GM19099 (cell line): ENCODE results near the gene NET1.

Experiments
- POLR2A ChIP-seq: IDR thresholded peaks from 3 replicates; pipeline ENCODE4 v1.6.1; 2011; ENCODE audit warnings: low read depth; ENCODE audit not compliant: insufficient read length; ENCODE audit errors: extremely low read depth

NET1 gene

DNA sequence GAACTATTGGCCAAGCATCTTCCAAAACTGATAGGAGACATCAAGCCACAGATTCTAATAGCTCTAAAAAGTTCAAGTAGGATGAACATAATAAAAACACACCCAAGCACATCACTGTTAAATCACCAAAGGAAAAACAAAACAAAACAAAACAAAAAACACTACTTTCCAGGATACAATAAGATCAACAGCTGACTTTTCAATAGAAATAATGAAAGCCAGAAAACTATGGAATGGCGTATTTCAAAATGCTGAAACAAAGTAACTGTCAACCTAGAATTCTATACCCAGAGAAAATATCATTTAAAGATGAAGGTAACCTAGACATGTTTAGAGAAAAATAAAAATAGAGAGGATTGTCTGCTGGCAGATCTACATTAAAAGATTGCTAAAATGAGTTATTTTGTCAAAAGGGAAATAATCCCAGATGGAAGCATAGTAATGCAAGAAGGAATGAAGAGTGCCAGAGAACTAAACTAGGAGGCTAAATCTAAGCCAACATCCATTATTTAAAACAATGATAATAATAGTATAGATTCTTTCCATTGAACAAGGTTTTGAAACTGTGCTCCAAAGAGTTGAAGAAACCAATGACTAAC, 21.7 kb upstream of the NET1 start:
- TF ChIP-seq POLR2A, result no peak

DNA sequence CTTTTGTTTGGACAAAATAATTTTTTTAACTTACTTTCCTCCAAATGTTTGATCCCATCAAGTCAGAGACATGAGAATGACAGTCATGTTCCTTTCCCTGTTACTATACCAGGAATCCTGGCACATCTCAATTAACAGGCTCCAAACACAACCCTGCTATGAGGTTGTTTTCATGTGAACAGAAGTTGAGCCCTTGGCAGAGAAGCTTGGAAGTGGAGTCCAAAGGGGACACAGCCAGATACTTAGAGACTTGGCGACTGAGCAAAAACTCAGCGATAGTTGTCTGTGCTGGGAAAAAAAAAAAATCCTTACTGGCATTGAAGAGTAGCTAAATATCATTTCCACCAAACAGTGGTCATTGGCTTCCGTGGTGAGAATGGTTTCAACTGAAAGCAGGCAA, 20.6 kb upstream of the NET1 start:
- TF ChIP-seq POLR2A, result no peak

GRCh38 chr10:5393529-5393928, 18.8 kb upstream of the NET1 start:
- no peak for TF ChIP-seq POLR2A

DNA sequence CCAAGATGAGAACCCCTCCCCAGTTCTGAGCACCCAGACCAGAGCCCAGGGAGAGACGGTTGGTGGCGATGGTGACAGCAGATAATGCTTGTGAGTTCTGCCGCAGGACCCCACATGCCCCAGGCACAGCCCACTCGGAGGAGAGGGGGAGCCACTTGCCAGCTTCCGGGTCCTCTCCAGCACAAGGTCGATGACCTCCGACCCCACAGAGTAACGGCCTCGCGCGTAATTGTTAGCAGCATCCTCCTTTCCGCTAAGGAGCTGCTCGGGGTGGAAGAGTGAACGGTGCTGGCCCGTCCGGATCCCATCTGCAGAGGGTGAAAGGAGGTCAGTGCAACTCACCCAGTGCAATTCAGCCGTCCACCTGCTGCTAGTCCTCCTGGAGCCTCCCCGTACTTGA, 17.2 kb upstream of the NET1 start:
- no peak for TF ChIP-seq POLR2A

- TF ChIP-seq POLR2A, result no peak
Measured at GRCh38 chr10:5396556-5397300, 15.6 kb upstream of the NET1 start.

- no peak for TF ChIP-seq POLR2A
Measured at GRCh38 chr10:5399332-5399731, 13.0 kb upstream of the NET1 start.

- TF ChIP-seq POLR2A, result no peak
Measured at GRCh38 chr10:5400468-5401240, 11.7 kb upstream of the NET1 start.

- TF ChIP-seq POLR2A, result no peak
Measured at GRCh38 chr10:5402798-5403197, 9.6 kb upstream of the NET1 start.

DNA sequence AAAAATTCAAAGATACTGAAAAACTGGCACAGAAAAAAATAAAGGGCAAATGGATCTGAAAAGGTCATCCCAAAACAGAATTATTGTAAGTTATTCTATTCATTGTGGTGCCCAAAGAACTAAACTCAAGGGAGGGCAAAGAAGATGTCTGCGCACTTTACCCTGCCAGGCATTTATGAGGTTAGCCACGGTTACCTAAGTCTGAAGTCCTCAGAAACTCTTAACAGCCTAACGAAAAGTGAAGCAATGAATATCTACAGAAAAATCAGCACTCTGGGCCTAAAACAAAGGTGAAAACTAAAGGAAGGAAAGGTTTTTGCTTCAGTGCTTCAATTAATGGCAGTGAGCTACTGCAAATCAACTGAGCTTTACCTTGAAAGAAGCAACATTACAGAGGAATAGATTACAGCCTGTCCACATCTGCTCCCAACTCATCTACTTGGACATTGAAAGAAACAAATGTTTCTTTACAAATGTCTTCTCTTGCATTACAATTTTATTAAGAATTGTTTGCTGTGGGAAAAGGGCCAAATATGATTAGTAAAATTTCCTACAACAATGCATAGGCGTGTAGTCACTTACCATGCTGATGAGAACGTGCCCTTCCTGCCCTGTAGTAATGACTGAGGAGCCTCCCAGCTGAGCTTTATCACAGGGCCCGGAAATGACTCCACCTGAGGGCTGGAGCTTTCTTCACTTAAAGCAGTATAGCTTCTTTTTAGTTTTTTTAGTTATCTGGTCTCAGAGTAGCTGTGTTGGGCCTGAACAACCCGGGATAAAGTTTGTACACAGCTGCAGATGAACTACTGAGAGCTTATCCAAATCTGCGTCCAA, 7.9 kb upstream of the NET1 start, which contains the start of gene TUBAL3:
TSS of gene TUBAL3 (minus strand) at position 621 of the 834 bp plus-strand sequence. CDS start at position 585, 36 bp downstream.
- no peak for TF ChIP-seq POLR2A

GRCh38 chr10:5406918-5407317, 5.4 kb upstream of the NET1 start:
- no peak for TF ChIP-seq POLR2A

- no peak for TF ChIP-seq POLR2A
Measured at GRCh38 chr10:5411941-5412276, 448 bp upstream of the NET1 start.

DNA sequence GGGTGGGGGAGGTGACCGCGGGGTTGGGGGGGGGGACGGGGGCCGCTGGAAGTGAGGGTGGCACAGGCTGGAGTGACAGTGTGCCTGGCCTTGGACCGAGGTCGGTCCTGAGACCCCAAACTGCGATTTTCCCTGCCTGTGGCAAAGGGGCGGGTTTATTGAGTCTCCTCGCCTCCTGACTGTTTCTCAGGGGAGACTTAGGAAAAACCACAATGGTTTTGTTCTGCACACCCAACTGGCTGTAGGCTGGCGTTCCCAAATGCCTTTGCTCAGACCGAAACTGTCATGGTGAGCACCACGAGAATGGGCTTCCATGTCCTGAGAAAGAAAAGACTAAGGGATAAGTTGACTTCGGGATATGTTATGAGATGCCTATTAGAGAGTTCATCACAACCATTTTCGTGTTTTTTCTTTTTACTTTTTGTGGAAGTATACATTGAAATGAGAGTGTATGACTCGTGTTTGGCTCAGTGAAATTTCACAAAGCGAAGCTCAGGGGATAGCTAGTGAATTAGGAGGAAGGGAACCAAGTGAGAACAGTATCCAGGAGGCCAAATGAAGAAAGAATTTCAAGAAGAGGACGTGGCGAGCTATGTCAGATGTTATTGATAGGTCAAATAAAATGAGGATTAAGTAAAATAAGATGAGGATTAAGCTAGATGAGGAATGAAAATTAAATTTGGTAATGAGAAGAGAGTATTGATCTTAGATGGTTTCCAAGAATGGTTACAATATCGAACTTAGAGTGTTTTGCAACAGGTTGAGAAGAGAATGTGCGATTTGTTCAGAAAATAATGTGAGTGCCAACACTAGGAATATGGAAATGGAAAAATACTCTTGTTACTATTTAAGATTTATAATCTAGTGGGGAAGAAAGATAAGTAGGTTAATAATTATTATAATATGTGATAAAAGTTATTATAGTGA, 918 bp downstream of the NET1 start:
- no peak for TF ChIP-seq POLR2A

- TF ChIP-seq POLR2A, result no peak
Measured at GRCh38 chr10:5416981-5417380, 4.6 kb downstream of the NET1 start.

DNA sequence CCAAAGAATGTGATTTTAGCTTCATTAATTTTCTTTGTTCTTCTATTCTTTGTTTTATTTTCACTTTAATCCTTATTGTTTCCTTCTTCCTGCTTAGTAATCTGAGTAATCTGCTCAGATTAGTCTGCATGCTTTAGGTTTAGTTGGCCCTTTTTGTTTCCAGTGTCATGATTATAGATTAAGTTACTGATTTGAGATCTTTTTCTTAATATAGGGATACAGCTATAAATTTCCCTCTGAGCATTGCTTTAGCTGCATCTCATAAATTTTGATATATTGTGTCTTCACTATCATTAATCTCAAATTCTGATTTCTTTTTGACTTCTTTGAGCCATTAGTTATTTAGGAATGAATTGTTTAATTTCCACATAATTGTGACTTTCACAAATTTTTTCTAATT, 6.2 kb downstream of the NET1 start:
- TF ChIP-seq POLR2A, result no peak
